Measurements from ENCODE around the gene NCAN.
"Not testable (repeated sequence)": the region's sequence is repeated elsewhere in the genome, so short reads cannot be mapped to it uniquely, and the experiment has no call there.

- TF ChIP-seq CTCF, POLR2A (IDR thresholded peaks at IDR 0.05): not testable (repeated sequence)
Observed at GRCh38 chr19:19221000-19221399, 9.2 kb downstream of the NCAN start.
